GM13977 (cell line): Measurements from ENCODE around the gene PITX3.
"Not testable (repeated sequence)": the region's sequence is repeated elsewhere in the genome, so short reads cannot be mapped to it uniquely, and the experiment has no call there.

ENCODE experiments used
- DNase-seq: peaks from one replicate; pipeline ENCODE4 v3.0.0; 2012; ENCODE audit warnings: low spot score
- in situ Hi-C: fragments of 300-500 bp; cut with MboI; formaldehyde crosslinking; loops from one replicate; pipeline ENCODE4 v1.12.0; 2022; ENCODE audit warnings: low sequenced_read_pairs, low pct_unique_long_range_greater_than_20kb, mixed read lengths, inconsistent platforms; ENCODE audit not compliant: unreplicated experiment
- TF ChIP-seq, protein P1 (sequence below): IDR thresholded peaks from 2 replicates; pipeline ENCODE4 v1.5.1; 2012; ENCODE audit warnings: mild to moderate bottlenecking, control low read depth; ENCODE audit not compliant: insufficient read depth; ENCODE audit errors: extremely low read depth, missing control alignments

Gene PITX3

GRCh38 chr10:102191956-102192355, 49.4 kb downstream of the PITX3 start:
- no peak for DNase-seq
- in situ Hi-C loops, result no loop called here
- TF ChIP-seq, protein P1, sequence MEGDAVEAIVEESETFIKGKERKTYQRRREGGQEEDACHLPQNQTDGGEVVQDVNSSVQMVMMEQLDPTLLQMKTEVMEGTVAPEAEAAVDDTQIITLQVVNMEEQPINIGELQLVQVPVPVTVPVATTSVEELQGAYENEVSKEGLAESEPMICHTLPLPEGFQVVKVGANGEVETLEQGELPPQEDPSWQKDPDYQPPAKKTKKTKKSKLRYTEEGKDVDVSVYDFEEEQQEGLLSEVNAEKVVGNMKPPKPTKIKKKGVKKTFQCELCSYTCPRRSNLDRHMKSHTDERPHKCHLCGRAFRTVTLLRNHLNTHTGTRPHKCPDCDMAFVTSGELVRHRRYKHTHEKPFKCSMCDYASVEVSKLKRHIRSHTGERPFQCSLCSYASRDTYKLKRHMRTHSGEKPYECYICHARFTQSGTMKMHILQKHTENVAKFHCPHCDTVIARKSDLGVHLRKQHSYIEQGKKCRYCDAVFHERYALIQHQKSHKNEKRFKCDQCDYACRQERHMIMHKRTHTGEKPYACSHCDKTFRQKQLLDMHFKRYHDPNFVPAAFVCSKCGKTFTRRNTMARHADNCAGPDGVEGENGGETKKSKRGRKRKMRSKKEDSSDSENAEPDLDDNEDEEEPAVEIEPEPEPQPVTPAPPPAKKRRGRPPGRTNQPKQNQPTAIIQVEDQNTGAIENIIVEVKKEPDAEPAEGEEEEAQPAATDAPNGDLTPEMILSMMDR, result no peak

DNA sequence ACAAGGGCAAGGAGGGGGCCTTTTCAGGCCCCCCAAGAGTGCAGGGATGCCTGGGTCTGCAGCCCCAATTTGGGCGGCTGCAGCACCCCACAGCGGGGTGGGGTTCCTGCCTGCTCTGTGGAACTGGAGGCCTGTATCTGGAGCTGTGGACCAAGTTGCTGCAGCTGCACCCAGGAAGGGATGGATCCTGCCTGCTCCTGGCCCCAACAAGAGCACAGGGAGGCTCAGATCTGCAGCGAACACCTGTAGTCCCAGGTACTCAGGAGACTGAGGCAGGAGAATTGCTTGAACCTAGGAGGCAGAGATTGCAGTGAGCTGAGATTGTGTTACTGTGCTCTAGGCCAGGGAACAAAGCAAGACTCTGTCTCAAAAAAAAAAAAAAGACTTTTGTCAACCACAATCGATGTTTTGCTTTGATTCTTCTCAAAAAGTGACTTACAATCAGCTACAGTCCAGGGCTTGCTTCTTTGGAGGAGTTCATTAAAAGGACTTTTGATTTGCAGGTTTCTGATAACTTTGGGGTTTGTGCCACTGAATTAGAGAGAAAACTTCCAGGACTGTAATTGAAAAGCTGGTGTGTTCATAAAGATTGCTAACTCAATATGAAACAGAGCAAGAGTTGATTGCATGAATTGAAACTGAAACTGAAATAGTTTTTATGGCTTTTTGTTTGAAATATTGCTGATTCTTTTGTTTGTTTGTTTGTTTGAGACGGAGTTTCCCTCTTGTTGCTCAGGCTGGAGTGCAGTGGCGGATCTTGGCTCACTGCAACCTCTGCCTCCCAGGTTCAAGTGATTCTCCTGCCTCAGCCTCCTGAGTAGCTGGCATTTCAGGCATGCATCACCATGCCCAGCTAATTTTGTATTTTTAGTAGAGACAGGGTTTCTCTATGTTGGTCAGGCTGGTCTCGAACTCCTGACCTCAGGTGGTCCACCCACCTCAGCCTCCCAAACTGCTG, 52.1 kb downstream of the PITX3 start:
- in situ Hi-C loops, result not testable (repeated sequence)
- peak; percentile 43 for DNase-seq

GRCh38 chr10:102188298-102188940, 52.9 kb downstream of the PITX3 start:
- in situ Hi-C loops, result no loop called here
- DNase-seq, result no peak
- TF ChIP-seq, protein P1, result no peak

- DNase-seq, result no peak
These were observed 55.3 kb downstream of the PITX3 start for GRCh38 chr10:102185811-102186527.

DNA sequence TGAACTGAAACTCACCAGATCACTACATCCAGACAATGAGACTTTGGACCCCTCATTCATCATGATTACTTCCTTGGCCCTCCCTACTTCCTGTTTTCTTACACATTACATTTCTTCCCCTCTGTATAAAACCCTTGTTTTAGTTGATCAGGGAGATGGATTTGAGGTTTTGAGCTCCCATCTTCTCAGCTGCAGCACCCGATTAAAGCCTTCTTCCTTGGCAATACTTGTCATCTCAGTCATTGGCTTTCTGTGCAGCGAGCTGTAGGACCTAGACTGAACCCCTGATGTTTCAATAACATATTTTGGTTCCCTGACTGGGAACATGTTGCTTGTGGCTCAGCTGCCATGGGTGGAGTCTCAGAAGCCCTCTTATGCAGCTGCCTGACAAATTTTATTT, 56.0 kb downstream of the PITX3 start:
- TF ChIP-seq, protein P1, result no peak
- no peak for DNase-seq
- in situ Hi-C loops, result no loop called here

More at GRCh38 chr10:102185811-102186527, 55.3 kb downstream of the PITX3 start:
- in situ Hi-C loops, result no loop called here
- TF ChIP-seq, protein P1, result no peak

DNA sequence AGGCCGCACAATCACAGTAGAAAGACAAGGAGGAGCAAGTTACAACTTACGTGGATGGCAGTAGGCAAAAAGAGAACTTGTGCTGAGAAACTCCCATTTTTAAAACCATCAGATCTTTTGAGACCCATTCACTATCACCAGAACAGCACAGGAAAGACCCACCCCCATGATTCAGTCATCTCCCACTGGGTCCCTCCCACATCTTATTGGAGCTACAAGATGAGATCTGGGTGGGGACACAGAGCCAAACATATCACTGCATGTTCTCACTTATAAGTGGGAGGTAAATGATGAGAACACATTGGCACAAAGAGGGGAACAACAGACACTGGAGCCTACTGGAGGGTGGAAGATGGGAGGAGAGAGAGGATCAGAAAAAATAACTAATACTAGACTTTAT, 56.7 kb downstream of the PITX3 start:
- in situ Hi-C loops, result no loop called here
- TF ChIP-seq, protein P1, result no peak
- no peak for DNase-seq
